IPS-15b (cell line): ENCODE measurements around the gene GMPR.

ENCODE experiments used
- H3K27me3 ChIP-seq: one replicate; pipeline ENCODE4 v1.6.1; 2013; ENCODE audit warnings: low read length; ENCODE audit not compliant: control insufficient read depth, insufficient read depth
- H3K36me3 ChIP-seq: one replicate; pipeline ENCODE4 v1.6.1; 2013; ENCODE audit warnings: low read length; ENCODE audit not compliant: control insufficient read depth, insufficient read depth
- H3K4me1 ChIP-seq: one replicate; pipeline ENCODE4 v1.6.1; 2013; ENCODE audit warnings: mild to moderate bottlenecking, low read length; ENCODE audit not compliant: control insufficient read depth, insufficient read depth
- H3K4me3 ChIP-seq: one replicate; pipeline ENCODE4 v1.5.1; 2013; ENCODE audit warnings: low read depth, low read length
- H3K9ac ChIP-seq: one replicate; pipeline ENCODE4 v1.6.1; 2013; ENCODE audit warnings: low read depth, mild to moderate bottlenecking, low read length
- H3K9me3 ChIP-seq: one replicate; pipeline ENCODE4 v1.6.1; 2013; ENCODE audit warnings: mild to moderate bottlenecking, low read length; ENCODE audit not compliant: control insufficient read depth, insufficient read depth

The GMPR gene

GRCh38 chr6:16326971-16327776 is 88.8 kb downstream of the GMPR start:
- Histone ChIP-seq H3K9ac (no peak overlapping the region), H3K36me3 (peaks cover 2% of the 10 kb centered on the region)

GRCh38 chr6:16327777-16328325 is 89.5 kb downstream of the GMPR start:
- Histone ChIP-seq H3K36me3 (peaks cover 2% of the 10 kb centered on the region), H3K27me3 (no peaks in the 10 kb centered on the region), H3K4me1 (peaks cover 11% of the 10 kb centered on the region), H3K9ac (no peak overlapping the region), H3K9me3 (no peaks in the 10 kb centered on the region), H3K4me3 (no peak overlapping the region)

More at GRCh38 chr6:16326971-16327776, 88.8 kb downstream of the GMPR start:
- Histone ChIP-seq H3K4me1 (peaks cover 11% of the 10 kb centered on the region), H3K9me3 (no peaks in the 10 kb centered on the region), H3K4me3 (no peak overlapping the region), H3K27me3 (no peaks in the 10 kb centered on the region)

DNA sequence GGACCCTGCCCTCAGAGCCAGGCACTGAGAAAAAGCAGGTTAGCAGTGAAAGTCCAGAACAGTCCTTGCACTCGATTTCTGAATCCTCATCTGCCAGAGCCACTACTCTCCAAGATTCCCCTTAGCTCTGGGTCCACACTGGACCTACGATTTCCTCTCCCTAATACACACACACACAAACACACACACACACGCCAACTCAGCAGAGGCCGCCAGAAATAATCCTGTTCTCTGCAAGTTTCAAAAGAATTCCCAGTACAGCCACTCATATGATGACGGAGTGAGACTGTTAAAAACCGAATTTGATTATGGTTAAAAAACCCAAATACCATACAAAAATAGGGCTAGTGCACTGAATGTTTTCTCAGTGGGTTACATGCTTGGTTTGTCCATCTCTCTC is 90.8 kb downstream of the GMPR start:
- Histone ChIP-seq H3K4me1 (peaks cover 9% of the 10 kb centered on the region), H3K9ac (no peak overlapping the region), H3K9me3 (no peaks in the 10 kb centered on the region), H3K36me3 (peaks cover 2% of the 10 kb centered on the region), H3K27me3 (no peaks in the 10 kb centered on the region), H3K4me3 (no peak overlapping the region)

DNA sequence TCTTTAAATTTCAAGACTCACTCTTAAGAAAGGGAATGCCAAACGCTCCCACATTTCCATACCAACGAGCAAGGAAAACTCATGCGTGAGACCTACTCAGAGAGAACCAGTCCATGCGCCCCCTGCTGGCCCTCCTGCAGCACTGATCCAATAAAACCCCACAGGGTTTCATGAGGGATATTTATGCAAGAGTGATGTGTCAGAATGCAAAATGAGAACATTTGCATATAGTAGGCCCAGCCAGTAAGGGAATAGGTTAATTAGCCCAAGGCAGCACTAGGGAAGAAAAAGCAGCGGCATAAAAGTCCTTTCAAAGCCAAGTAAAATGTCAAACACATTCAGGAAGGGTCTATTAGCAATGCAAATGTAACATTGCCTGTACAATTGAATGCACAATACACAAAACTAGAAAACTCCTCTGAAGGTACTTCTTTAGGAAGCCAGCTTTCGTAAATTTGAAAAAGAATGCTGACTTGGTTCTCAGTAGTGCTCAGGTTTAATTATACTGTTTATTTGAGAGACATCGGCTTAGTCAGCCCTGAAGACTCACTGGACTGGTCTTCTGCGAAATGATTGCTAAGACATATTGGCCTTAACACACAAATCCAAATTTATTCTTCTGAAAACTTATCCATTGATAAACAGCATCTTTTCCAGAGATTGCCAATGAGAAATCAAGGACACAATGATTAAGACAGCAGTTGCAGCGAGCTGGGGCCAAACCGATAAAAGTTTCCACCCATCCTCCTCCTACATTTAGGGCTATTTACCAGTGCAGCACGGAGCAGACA is 93.2 kb downstream of the GMPR start:
- Histone ChIP-seq H3K9ac (no peak overlapping the region), H3K4me1 (peaks cover 5% of the 10 kb centered on the region), H3K36me3 (peaks cover under 1% of the 10 kb centered on the region), H3K9me3 (no peaks in the 10 kb centered on the region), H3K4me3 (peak overlapping the region; percentile 5), H3K27me3 (no peaks in the 10 kb centered on the region)

DNA sequence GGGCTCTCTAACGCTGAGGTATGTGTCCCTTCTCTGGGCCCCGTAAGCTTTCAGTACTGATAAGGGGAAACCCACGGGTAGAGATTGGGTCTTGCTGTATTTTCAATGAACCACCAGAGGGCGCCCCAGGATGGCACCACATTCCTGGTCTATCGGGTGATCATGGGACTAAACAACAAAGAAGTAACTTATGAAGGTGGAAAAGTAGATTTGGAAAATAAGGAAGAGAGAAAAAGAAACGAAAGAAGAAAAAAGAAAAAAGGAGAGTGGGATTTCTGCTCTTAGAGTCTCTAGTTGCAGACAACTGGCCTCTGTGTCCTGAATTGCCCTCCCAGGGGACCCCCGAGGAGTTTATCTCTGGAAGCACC is 93.8 kb downstream of the GMPR start:
- H3K4me1 ChIP-seq: peaks cover 5% of the 10 kb centered on the region
- H3K9ac ChIP-seq: no peak overlapping the region
- H3K4me3 ChIP-seq: no peak overlapping the region
- H3K36me3 ChIP-seq: no peaks in the 10 kb centered on the region
- no peaks in the 10 kb centered on the region for H3K27me3 ChIP-seq
- H3K9me3 ChIP-seq: no peaks in the 10 kb centered on the region

- H3K4me1 ChIP-seq: peaks cover 5% of the 10 kb centered on the region
- no peak overlapping the region for H3K9ac ChIP-seq
- H3K27me3 ChIP-seq: no peaks in the 10 kb centered on the region
- H3K36me3 ChIP-seq: no peaks in the 10 kb centered on the region
- no peak overlapping the region for H3K4me3 ChIP-seq
- no peaks in the 10 kb centered on the region for H3K9me3 ChIP-seq
Observed at GRCh38 chr6:16333580-16333979, 95.2 kb downstream of the GMPR start.

DNA sequence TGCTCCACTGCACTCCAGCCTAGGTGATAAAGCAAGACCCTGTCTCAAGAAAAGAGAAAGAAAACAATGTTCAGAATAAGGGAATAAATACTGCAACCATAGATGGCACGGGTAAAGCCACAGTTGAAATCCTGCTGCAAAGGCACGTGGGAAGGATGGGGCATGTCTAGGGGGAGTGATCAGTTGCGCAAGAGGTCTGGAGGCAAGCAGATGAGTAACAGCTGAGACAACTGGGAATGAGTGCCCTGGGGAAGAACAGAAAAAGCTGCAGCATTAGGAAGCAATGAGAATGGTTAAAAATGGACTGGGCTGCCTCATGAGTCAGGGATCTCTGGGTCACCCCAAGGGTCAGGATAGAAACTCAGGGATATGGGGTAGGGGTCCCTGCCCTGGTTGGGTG is 96.3 kb downstream of the GMPR start:
- no peak overlapping the region for H3K4me3 ChIP-seq
- no peaks in the 10 kb centered on the region for H3K9me3 ChIP-seq
- no peak overlapping the region for H3K9ac ChIP-seq
- no peaks in the 10 kb centered on the region for H3K36me3 ChIP-seq
- H3K27me3 ChIP-seq: no peaks in the 10 kb centered on the region
- peaks cover 5% of the 10 kb centered on the region for H3K4me1 ChIP-seq

GRCh38 chr6:16335176-16335575 is 96.8 kb downstream of the GMPR start:
- Histone ChIP-seq H3K4me3 (no peak overlapping the region), H3K9ac (no peak overlapping the region), H3K9me3 (no peaks in the 10 kb centered on the region), H3K36me3 (no peaks in the 10 kb centered on the region), H3K27me3 (no peaks in the 10 kb centered on the region), H3K4me1 (peaks cover 5% of the 10 kb centered on the region)

DNA sequence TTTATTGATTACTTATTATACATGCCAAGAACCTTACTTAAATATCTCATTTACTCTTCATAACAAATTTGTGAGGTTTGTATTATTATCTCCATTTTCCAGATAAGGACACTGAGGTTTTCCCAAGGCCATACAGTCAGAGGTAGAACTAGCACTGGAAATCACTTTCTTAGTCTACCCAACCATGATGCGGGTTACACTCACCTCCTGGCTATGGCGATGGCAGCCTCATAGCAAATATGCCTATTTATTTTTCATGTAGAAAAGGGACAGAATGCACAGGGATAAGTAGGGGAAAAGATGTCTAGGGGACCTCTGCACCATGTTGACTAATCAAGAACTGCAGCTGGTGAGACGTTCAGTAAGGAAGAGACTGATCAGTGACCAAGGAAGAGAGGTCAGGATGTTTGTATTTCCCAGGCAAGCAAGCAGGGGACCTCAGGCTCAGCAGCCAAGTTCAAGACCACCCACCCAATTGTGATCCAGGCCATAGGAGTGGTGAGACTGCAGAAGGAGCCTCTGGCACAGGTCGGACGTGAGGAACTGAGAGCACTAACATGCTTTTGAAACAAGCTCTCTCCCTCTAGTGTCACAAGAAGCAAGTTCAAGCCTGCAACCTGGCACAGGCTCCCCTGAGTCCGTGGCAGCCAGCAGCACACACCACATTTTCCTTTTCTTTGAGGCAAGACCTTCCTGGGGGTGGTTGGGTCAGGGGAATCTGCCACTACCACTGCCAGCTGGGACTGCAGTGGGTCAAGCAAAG is 97.8 kb downstream of the GMPR start:
- Histone ChIP-seq H3K4me1 (peaks cover 5% of the 10 kb centered on the region), H3K9ac (no peak overlapping the region), H3K36me3 (no peaks in the 10 kb centered on the region), H3K4me3 (no peak overlapping the region), H3K9me3 (no peaks in the 10 kb centered on the region), H3K27me3 (no peaks in the 10 kb centered on the region)

DNA sequence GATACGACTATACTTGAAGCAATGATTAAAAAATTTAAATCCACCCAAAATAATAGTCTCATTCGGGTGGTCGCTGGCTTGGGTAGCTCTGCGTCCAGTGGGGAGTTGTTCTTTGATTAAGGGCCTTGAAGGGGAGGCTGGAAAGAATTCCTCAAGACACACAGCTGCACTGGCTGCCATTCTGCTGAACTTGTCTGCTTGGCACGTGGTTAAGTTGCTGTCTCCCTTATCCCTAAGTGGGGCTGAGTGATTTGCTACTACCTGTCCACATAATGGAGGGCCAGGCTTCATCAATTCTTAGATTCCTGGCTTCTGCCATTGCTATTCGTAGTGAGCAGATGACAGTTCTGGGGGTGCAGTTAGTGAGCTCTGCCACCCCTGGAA is 98.5 kb downstream of the GMPR start:
- H3K4me3 ChIP-seq: no peak overlapping the region
- H3K36me3 ChIP-seq: no peaks in the 10 kb centered on the region
- H3K9ac ChIP-seq: no peak overlapping the region
- no peaks in the 10 kb centered on the region for H3K27me3 ChIP-seq
- peaks cover under 1% of the 10 kb centered on the region for H3K4me1 ChIP-seq
- no peaks in the 10 kb centered on the region for H3K9me3 ChIP-seq

GRCh38 chr6:16337295-16337975 is 99.0 kb downstream of the GMPR start:
- no peak overlapping the region for H3K4me3 ChIP-seq
- H3K4me1 ChIP-seq: no peaks in the 10 kb centered on the region
- H3K36me3 ChIP-seq: no peaks in the 10 kb centered on the region
- no peaks in the 10 kb centered on the region for H3K9me3 ChIP-seq
- H3K9ac ChIP-seq: no peak overlapping the region
- no peaks in the 10 kb centered on the region for H3K27me3 ChIP-seq
